ENCODE measurements around the gene CMTM7. TPM values are rescaled to one million over a fixed set of nuclear protein-coding genes. Genes with fewer than 3 reads are reported as not detected.

The CMTM7 gene
- polyA plus RNA-seq, 1 donor = 12.9 TPM

GRCh38 chr3:32413845-32414521 is 22.3 kb downstream of the CMTM7 start:
- DNase-seq (ENCODE audit: low read depth) = no peak

DNA sequence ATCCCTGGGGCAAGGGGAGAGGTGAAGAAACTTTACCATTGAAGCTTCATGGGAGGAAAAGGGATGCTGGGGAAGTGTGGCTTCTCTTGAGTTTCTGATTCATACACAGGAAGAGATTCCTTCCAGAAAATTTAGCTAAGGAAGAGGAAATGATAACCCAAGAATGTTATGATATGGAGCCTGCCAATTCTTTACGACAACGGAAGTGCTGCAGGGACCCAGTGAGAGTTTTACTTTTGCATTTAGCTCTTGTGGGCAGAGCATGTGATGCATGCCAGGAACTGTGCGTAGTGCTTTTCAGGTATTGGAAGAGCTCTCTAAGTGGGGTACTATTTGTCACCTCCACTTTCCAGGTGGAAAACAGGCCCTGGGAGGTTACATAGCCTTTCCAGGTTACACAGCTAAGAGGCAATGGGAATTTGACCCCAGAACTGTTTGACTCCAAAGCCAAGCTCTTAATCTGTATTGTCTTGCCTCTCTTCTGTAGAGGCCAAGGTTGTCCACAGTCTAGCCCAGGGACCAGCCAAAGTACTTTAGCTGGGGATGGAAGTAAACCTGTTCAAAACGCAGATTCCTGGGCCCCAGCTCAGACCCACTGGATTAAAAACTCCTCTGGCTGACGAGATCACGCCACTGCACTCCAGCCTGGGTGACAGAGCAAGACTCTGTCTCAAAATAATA is 23.0 kb downstream of the CMTM7 start:
- DNase-seq (ENCODE audit: low read depth) = no peak

GRCh38 chr3:32419742-32420125 is 28.1 kb downstream of the CMTM7 start:
- no peak for DNase-seq (ENCODE audit: low read depth)

DNA sequence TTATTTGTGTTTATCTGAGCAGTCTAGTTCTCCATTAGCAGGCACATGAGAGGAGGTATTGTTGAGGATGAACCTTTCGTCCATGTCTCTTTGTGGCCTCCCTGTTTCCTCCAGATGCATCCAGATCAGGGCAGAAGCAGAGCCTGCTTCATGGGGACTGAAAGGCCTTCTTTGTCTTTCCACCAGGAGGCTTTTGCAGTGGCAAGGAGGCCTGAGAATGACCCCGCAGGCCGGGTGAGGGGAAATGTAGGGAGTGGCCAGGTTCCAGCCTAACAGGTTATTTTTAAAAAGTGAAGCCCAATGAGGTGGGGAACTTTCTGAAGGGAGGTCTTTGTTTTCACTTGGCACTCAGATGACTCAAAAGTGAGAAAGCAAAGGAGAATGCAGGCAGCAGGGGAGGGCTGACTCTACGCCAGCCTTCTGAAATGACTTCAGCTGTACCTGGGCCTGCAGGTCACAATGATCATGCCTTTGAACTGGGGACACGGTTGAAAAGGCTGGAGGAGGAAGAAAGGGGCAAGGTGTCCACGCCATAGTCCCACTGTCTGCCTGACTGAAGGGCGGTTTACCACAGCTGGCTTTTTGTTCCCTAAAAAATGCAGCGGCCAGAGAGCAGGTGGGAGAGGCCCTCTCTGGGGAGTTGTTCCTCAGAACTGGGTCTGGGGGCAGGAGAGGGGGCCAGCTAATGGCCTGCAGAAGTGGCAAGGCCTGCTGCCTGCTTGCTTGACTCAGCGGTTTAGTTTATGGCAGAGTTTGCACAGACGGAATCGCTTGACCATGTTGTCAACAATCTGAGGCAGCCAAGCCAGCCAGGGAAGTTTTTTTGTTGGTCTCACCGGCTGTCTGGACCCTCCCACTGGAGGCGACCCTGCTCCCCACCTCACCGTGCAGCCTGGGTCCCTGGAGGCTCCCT is 28.7 kb downstream of the CMTM7 start:
- DNase-seq (ENCODE audit: low read depth) = no peak

GRCh38 chr3:32421185-32421584 is 29.5 kb downstream of the CMTM7 start:
- DNase-seq (ENCODE audit: low read depth) = no peak

DNA sequence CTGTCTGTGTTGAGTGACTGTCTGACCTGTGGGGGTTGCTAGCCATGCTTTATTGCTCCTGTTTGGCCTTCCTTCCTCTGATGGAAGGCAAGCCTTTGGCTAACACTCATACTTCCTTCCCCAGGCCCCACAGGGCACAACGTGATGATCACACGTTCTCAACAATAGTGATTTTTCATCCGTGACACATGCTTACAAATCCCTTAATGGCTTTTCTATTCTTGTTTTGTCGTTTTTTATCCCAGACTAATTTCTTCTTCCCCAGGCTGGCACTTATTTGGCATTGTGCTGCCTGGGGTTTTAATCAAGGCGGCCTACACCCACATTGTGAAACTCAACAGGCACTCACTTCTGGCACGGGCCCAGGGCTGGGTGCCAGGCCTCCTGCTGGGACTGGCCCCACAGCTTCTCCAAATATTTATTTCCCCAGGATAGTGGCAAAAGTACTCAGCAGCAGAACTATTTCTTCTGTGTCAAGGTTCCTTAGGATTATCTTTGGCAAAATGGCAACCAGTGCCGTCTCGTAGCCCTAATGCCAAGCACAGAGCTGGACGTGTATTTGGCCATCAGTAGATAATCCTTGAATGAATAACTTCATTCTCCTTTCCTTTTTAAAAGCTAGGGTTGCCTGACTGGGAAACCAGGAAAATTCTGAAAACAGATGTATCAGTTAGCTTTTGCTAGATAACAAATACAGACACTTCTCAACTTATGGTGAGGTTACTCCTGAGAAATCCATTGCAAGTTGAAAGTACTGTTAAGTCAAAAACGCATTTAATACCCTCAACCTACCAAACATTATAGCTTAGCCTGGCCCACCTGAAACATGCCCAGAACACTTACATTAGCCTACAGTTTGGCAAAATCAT is 30.6 kb downstream of the CMTM7 start:
- no peak for DNase-seq (ENCODE audit: low read depth)

- DNase-seq (ENCODE audit: low read depth) = no peak
Observed at GRCh38 chr3:32422943-32423342, 31.3 kb downstream of the CMTM7 start.

- no peak for DNase-seq (ENCODE audit: low read depth)
Observed at GRCh38 chr3:32423534-32423933, 31.9 kb downstream of the CMTM7 start.

DNA sequence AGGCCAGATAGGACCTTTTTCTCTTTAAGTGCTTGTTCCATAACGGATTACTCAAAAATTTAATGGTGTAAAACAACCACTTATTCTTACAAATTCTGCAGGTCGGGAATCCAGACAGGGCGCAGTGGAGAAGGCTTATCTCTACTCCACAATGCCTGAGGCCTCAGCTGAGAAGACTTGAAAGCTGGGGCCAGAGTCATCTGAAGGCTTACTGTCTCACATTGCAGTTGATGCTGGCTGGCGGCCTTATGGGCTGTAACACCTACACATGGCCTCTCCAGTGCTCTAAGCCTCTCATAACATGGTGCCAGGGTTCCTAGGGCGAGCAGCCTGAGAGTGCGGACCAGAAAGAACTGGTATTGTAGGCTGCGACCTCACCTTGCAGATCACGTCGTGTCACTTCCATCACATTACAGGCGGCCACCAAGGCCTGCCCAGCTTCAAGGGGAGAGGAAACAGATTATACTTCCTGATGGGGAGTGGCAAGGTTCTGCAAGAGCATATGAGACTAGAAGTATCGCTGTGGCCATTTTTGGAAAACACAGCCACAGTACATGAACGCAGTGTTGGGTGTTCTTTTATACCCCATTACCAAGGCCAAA is 32.4 kb downstream of the CMTM7 start:
- DNase-seq (ENCODE audit: low read depth) = no peak

DNA sequence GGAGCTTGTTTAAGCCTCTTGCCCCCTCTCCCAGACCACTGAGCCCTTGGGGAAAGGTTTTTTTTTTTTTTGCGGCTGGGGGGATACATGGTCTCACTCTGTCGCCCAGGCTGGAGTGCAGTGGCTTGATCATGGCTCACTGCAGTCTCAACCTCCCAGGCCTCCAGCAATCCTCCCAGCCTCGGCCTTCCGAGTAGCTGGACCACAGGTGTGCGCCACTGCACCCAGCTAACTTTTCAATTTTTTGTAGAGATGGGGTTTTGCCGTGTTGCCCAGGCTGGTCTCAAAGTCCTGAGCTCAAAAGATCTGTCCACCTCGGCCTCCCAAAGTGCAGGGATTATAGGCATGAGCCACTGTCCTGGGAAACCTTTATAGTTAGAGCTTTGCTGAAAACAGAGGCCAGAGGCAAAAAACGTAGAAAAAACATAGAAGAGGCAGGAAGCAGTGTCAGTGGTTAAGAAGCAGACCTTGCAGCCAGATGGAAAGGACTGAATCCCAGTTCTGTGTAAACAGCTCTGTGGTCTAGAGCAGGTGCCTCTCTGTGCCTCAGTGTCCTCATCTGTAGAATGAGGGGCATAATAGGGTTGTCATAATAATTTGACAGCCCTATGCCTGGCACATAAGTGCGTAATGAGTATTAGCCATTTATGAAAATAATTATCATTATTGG is 33.1 kb downstream of the CMTM7 start:
- DNase-seq (ENCODE audit: low read depth) = no peak

- DNase-seq (ENCODE audit: low read depth) = no peak
Observed at GRCh38 chr3:32428092-32429068, 36.7 kb downstream of the CMTM7 start.

DNA sequence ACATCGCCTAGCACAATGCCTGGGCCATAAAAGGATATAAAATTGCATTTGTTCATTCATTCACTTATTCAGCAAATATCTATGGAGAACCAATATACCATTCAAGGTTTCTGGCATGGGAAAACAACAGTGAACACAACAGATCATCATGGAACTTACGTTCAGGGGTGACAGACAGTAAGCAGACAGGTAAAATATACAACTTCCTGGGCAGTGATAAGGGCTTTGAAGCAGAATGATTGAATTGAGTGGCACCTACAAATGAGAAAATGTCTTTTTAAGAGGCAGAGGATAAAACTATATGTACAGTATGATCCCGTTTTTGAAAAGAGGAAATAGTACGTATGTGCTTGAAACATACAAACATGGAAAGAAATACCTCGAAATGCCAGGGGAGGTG is 39.2 kb downstream of the CMTM7 start:
- no peak for DNase-seq (ENCODE audit: low read depth)

DNA sequence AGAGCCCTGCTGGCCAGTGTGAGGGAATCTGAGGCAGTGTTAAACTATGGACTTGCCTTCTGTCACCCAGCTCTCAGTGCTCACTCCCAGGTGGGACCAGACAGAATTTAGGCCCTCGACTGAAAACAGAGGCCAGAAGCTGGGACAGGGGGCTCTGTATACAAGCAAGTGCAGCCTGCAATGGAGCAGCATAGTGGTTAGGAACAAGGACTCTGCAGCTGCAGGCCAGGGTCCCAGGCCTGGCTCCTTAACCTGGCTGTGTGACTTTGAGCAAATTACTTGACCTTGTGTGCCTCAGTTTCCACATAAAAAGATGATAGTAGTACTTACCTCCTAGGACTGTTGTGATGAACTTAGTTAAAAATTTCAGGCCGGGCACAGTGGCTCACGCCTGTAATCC is 39.8 kb downstream of the CMTM7 start:
- DNase-seq (ENCODE audit: low read depth) = no peak

GRCh38 chr3:32432045-32432710 is 40.5 kb downstream of the CMTM7 start:
- DNase-seq (ENCODE audit: low read depth) = no peak

DNA sequence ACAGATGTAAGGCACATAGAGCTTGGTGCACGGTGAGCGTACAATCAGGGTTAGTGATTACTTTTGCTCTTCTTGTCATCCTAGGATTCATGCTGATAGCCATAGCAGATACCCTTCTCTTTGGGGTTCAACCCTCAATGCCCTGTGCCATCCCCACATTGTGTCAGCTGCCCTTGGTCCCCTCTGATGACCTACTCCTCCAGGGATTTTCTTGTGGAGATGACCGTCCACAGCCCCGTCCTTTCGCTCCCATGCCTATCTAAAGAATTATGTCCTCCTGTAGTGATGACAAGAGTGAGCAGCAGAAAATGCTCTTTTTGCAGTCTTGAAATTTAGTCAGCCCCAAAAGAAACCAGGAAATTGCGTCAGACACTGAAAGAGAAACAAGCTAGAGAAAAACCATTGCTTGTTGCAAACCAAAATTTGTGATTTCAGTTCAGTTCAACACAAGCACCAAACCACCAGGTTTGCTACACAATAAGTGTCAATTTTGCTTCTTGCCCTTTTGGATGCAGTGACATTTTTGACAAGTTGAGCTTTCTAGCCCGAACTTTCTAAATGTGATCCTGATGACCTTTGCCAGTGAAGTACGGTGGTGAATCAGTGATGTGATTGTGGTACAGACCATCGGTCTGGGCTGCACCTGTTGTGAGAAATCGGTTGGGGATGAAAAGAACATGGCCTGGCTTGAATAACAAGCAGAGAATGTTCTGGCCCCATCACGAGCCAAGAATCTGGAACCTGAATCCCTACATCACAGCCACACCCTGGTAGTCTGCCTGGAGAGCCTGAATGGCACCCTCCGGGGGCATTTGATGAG is 41.3 kb downstream of the CMTM7 start:
- no peak for DNase-seq (ENCODE audit: low read depth)

- DNase-seq (ENCODE audit: low read depth) = no peak
Observed at GRCh38 chr3:32434206-32434605, 42.6 kb downstream of the CMTM7 start.

DNA sequence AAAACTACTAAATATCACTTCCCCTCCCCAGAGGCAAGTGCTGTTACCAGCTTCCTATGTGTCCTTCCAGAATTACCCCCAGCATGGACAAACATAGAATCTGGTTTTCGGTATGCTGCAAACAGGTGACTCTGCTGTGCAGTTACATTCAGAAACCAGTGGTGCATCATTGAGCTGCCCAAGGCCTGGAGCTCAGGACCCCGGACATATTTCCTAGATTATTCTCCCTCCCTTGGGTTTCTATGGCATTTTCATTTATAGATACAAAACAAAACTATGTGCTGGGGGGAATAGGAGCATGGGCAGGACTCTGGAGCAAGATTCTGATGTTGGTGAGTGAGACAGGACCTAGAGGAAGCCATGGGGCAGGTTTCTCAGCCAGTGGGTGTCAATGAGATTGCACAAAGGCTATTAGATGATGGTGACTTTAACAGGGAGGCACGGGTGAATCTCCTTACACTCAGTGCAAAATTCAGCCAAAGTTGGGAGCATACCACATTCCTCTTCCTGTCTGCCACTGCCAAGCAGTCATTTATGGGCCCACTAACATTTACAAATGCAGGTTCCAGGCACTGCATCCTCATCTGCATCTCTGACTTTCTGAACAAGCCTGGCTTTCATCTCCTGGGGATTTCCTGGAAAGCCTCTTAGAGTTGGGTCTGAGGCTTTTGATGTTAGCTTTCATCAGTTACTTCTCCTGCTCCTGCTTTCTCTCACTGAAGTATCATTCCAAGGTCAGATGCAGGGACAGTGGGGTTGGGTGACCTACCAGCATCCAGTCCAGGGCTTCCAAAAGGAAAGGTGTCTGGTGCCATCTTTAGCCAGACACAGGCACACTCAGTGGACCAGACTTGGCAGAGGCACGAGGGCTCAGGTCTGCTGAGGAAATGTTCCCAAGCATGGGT is 44.5 kb downstream of the CMTM7 start:
- no peak for DNase-seq (ENCODE audit: low read depth)
